HepG2 (cell line): ENCODE data around the gene PNKP.

Experiments used
- CHD2 ChIP-seq: IDR thresholded peaks from 2 replicates; pipeline ENCODE4 v1.6.1; 2011; ENCODE audit warnings: low read depth, low read length, improper control_type of control experiment
- CTCF ChIP-seq: sonication (generic); formaldehyde crosslinking; IDR thresholded peaks from 2 replicates; pipeline ENCODE4 v1.5.0; 2020; ENCODE audit warnings: mild to moderate bottlenecking, missing genetic modification reagents, moderate library complexity
- ESRRA ChIP-seq: sonication (generic); formaldehyde crosslinking; IDR thresholded peaks from 2 replicates; pipeline ENCODE4 v1.5.1; 2020; ENCODE audit warnings: mild to moderate bottlenecking, low read depth, missing genetic modification reagents
- EZH2 ChIP-seq: conservative IDR thresholded peaks from 2 replicates; pipeline ENCODE4 v1.6.1; 2012; ENCODE audit warnings: mild to moderate bottlenecking, low read depth, low read length, moderate library complexity
- MLX ChIP-seq: IDR thresholded peaks from 2 replicates; pipeline ENCODE4 v1.6.1; 2016
- NKX3-1 ChIP-seq: sonication (generic); formaldehyde crosslinking; IDR thresholded peaks from 2 replicates; pipeline ENCODE4 v1.5.0; 2020; ENCODE audit warnings: missing genetic modification reagents
- NONO ChIP-seq, 2 experiments: fragments of 450-650 bp in 1 of 2; sonication (generic) in 1 of 2; formaldehyde crosslinking in 1 of 2; IDR thresholded peaks in 1 of 2; conservative IDR thresholded peaks in 1 of 2; 2 replicates each; pipeline versions ENCODE4 v1.6.1 to v1.8.0; 2017 to 2022; ENCODE audit warnings: mild to moderate bottlenecking in 1 of 2, missing genetic modification reagents in 1 of 2, moderate library complexity in 1 of 2
- RAD21 ChIP-seq: fragments of 450-650 bp; formaldehyde crosslinking; IDR thresholded peaks from 2 replicates; pipeline ENCODE4 v1.5.0; 2020; ENCODE audit warnings: mild to moderate bottlenecking
- RCOR2 ChIP-seq: IDR thresholded peaks from 2 replicates; pipeline ENCODE4 v1.6.1; 2016; ENCODE audit warnings: missing biosample characterization, missing genetic modification reagents
- SMAD3 ChIP-seq: sonication (generic); formaldehyde crosslinking; IDR thresholded peaks from 2 replicates; pipeline ENCODE4 v1.4.0; 2020; ENCODE audit warnings: missing genetic modification reagents
- ZNF432 ChIP-seq: sonication (generic); formaldehyde crosslinking; IDR thresholded peaks from 2 replicates; pipeline ENCODE4 v1.5.0; 2020; ENCODE audit warnings: missing genetic modification reagents, mild to moderate bottlenecking, borderline replicate concordance

DNA sequence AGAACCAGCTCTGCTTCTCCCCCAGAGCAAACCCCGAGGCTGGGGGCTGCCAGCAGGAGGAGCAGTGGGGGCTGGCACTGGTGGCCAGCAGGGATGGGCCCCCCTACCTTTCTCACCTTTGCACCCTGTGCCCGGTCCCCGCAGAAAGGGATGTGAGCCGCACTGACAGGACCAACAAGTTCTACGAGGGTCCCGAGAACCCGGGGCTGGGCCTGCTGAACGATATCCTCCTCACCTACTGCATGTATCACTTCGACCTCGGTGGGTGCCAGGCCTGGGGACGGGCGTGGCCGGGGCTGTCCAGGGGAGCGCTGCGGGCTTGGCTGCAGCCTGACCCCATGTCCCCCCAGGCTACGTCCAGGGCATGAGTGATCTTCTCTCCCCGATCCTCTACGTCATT lies 16.7 kb upstream of the PNKP start:
- TF ChIP-seq RCOR2 (CRISPR knock-in tag): no peak
- TF ChIP-seq RAD21 (CRISPR knock-in tag): no peak
- TF ChIP-seq MLX (CRISPR knock-in tag): no peak
- TF ChIP-seq CHD2: no peak
- TF ChIP-seq SMAD3 (CRISPR knock-in tag): no peak
- TF ChIP-seq CTCF (CRISPR knock-in tag): no peak
- TF ChIP-seq NONO (IDR thresholded peaks at IDR 0.05): no peak
- TF ChIP-seq NONO (CRISPR knock-in tag; conservative IDR thresholded peaks at IDR 0.05): no peak
- TF ChIP-seq EZH2: no peak
- TF ChIP-seq ZNF432: no peak
- no peak for TF ChIP-seq ESRRA (CRISPR knock-in tag)
- no peak for TF ChIP-seq NKX3-1
